Umbilical cord (tissue), 2 donors: ENCODE data around the gene RPS21. TPM values are rescaled to one million over a fixed set of nuclear protein-coding genes. Genes with fewer than 3 reads are reported as not detected.

Experiments
- DNase-seq: peaks from one replicate; pipeline ENCODE4 v3.0.0-alpha.2; 2015; ENCODE audit warnings: low spot score
- total RNA-seq: library from RNA; depleted of rRNA; stranded (reverse); fragments of >200 nt; gene quantifications from one replicate; pipeline ENCODE4 v1.2.3, GENCODE V29; 2014; ENCODE audit warnings: low replicate concordance; ENCODE audit not compliant: insufficient read depth

Gene RPS21
- total RNA-seq, 1 donor from 2014 or later: 549 TPM

DNA sequence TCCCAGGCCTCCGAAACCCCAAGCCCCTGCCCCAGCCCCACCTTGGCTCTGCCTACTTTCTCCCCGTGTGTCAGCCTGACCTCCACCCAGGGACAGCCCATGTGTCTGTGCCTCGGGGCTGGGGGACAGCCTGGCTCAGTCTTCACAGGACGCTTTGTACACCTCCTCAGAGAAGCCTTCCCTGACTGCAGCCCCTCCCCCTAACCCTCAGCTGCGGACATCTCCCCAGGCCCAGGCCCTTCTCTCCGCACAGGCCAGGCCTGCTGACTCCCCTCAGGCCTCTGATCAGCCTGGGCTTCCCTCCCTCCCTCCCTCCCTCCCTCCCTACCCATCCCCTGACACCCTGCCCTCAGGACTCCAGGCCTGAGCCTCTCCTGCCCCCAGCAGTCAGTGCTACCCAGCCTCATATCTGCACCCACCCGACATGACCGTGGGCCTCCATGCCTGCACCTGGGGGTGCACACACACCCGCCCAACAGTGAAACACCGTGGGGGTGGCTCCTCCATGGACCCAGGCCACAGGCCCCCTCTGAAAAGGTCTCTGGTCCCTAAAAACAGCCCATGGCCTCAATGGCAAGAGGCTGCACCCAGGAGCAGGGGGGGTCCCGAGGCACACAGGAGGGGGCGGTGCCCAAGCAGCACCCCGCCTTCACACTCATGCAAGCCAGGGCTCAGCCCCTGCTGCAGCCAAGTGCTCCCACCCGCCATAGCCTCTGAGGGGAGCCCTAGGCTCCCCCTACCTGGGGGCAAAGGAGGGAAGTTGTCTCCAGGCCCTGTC lies 32.7 kb upstream of the RPS21 start:
- DNase-seq: no peak

DNA sequence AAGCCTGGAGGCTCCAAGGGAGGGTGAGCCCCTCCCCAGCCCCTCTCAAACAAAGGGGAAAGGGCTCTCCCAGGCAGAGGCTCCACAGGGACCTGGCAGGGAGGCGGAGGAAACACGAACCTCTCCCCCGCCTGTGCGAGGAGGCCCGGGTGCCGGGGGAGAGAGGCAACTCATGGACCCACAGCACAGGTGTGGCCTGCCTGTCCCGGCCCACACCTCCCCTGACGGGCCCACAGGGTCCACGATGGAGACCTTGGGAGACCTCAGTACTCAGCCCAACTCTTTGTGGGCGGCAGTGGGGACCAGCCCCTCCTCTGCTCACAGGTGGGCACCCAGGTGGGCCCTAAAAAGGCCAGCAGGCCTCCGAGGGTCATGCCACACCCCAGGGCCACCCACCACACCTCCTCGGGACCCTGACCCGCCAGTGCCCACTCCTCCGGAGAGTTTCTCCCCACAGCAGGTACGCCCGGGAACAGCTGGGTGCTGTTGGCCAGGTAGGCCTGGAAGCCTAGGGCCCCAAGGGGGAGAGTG lies 32.0 kb upstream of the RPS21 start:
- no peak for DNase-seq

DNA sequence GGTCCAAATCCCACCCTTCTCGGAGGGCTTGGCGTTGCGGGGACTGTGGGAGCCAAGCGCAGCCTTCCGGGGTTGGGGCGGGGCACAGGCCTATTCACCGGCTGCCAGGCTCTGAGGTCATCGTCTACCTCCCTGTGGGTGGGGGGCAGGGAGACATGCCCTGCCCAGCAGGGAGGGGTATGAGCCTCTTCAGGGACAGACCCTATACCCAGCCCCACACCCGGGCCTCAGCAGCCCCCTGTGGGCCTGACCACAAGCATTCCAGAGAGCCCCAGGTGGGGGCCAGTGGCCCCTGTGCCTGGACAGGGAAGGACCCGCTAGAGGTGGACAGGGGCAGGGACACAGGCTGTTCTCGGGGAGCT lies 31.4 kb upstream of the RPS21 start:
- no peak for DNase-seq

DNA sequence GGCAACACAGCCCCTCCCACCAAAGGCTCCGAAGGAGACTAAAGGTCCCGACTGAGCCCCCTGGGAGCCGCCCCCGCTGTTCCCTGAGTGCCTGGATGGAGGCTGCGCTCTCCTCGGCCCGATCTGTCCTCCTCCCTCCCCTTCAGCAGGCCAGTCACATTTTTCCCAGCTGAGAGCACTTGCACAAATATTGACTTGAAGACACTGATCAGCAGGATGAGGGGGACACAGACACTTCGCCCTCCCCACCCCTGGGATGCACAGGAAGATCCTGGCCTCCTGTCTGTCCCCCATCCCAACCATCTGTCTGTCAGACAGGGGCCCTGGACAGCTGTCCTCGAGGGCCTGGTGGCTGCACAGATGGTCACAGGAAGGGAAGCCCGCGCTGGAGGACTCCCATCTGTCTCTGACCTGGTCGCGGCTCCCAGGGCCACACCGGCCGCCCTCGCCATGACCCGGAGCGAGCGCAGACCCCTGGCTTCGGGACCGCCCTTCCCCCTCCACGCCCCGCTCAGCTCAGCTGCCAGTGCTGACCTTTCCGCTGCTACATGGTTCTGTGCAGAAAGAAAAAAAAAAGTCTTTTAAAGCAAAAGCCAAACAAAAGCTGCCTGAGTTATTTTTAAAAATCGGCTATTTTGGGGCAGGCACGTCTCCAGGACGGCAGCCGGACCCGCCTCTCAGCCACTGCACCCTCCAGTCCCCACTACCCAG lies 30.9 kb upstream of the RPS21 start:
- peak; percentile 60 for DNase-seq

DNA sequence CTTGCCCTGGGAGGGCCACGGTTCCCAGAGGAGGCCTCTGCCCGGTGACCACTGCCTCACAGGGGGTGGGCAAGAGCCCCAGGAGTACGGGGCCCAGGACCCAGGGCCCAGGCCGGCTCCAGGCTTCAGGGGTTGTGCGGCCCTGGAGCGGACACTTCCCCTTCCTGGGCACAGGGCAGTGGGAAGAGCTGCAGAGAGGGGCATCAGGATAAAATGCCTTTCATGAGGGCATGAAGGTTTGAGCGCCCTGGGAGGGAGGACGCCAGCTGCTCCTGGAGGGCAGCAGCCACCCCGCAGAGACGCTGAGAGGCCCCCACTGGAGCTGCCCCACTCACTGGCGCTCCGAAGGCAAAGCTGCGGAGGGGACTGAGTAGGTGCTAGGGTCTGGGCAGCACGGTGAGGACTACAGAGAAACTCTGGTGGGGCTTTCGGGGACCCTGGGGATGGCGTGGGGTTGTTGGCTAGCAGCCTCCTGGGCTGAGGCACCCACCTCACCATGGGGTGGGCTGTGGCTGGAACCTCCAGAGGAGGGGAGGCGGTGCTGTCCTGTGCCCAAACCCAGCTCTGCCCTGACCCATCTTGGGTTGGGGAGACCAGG lies 30.2 kb upstream of the RPS21 start:
- DNase-seq: no peak

DNA sequence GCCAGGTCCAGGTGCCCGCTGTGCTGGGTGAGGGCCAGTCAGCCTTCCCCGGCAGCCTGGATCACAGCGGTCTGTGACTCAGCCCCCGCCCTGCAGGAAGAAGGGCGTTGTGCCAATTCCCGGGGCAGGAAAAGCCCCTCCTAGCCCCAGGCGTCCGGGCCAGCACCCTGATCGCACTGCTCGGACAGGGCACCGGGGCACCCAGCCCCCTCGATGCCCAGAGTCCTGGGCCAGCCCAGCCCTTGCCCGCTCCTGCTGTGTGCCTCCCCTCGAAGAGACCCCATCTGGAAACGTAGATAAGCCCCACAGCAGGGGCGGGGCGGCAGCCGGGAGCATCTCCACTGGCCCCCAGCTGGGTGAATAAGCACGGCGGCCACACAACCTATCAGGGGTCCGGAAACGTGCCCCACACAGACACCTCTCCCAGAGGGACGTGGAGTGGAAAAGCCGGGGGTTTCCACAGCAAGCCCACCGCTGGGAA lies 29.7 kb upstream of the RPS21 start:
- peak; percentile 55 for DNase-seq

DNA sequence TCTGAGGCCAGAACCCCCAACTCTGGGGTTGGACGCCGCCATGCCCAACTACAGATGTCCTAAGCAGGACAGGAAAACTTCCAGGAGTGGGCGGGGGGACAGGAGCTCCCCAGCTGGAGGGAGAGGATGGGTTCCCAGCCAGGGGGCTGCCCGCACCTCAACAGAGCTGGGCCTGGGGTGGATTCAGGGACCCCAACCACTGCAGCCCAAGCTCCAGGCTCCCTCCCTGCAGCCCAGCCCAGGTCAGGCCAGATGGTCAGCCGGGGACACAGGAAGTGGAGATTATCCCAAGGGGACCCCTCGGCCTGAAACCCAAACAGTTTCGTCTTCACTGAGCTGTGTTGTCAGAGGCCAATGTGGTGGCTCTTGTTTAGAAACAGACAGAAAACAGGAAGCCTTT lies 29.2 kb upstream of the RPS21 start:
- peak; percentile 3 for DNase-seq

DNA sequence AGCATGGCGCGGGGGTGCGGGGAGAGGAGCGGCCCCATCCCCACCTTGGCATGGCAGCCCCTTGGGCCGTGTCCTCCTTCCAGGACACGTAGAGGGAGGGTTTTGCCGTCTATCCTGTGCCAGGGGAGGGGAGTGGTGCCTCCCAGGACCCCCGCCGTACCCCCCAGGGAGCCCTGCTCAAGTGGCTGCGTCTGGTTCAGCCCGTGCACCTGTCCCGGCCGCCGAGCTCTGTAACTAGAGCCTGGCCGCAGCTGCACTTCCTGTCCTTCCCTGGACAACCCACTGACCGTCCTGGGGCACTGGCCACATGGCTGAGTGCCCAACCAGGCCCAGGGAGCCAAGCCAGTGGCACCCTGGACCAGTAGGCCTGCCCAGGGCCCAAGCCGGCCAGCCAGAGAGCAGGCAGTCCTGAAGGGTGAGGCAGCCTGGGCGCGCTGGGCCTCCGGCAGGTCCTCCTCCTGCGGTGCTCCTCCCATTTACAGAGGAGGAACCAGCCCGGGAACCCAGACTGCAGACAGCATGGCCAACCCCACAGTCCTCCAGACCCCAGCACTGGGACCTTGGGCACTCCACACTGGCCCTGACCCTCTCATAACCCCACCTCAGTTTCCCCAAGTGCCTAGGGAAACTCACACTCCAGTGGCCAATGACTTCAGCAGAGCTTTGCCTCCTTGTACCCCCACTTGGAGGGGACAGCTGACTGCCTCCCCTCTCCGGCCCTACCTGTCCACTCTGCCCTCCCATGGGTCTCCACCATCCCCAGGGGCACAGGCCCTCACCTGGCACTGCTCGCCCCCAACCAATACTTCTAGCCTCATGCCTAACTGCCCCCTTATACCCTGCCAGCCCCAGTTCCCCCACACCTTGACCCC lies 28.5 kb upstream of the RPS21 start:
- peak; percentile 1 for DNase-seq

DNA sequence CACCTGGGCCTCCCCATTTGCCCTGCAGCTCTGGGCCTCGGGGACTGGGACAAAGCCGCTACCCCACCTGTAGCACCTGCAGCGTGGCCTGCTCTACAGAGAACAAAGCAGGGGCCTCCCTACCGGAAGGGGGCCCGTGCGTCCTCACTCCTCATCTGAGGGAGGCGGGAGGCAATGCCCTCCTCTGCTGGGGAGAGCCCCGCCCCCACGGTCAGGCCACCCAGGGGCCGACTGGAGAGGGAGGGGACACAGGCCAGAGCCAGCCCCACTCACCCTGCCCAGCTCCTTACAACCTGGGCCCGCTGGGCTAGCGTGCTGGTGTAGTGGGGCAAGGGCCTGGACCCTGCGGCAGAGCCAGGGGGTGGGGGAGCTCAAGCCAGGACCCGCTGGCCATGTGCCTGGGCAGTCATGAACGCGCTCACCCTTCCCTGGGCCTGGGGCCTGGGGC lies 27.8 kb upstream of the RPS21 start:
- peak; percentile 16 for DNase-seq

DNA sequence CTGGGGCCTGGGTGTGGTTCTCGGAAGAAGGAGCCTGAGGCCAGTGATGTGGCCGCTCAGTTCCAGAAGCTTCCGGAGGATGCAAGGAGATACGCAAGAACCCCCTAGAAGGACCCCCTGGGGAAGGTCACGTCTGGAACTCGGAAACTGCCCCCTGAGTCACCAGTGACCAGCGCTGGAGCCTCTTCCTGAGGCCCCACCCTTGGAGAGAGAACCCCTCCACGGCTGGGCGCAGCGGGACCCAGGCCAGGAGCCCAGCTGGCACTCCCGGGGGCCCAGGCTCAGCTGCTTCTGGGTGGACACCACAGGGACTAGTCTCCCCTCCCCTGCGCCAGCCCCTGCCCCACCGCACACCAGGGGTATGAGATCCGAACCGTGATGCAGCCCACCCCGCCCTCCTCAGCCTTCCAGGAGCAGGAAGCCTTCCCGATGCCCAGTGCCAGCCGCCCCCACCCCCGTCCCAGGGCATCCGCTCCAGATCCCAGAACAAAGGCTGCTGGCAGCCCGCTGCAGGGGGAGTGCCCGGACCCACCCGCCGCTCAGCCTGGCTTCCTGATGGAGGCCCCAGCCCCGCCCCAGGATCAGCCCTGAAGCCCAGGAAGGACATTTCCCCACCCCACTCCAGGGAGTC lies 27.3 kb upstream of the RPS21 start:
- peak; percentile 20 for DNase-seq

DNA sequence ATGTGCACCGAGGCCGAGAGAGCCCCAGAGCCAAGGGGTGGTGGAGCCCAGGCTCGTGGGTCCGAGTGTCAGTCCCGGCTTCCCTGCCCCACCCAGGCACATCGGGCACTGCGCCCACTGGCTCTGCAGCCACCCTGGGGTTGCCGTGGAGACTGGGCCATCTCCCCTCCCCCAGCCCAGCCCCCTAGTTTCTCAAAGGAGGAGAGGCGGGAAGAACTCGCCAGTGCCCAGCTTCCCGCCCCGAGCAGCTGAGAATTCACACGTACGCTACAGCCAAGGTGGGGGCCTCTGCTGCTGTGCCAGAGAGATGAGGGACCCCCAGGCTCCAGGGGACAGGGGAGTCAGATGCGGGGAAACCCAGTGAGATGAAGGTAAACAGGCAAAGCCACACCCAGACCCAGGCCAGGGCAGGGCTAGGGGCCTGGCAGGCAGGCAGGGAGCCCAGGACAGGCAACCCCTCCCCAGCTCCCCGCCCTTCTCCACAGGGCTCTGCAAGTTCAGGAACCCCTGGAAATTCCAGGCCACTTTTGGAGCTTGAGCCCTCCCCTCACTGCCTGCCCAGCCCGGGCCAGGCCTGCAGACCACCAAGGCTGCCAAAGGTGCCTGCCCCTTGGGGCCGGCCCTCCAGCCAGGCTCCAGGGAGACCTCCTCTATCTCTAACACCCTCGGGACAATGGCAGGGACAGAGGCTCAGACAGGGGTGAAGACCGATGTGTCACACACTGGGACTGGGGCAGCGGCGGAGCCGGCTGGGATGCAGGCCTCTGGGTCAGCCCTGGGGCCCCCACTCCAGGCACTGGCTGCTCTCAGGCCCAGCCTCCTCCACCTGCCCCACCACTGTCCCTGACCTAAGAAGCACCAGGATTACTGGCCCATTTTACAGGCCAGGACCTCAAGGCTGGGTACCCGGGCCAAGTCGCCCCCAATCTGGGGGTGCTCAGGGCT lies 25.8 kb upstream of the RPS21 start:
- DNase-seq: no peak

DNA sequence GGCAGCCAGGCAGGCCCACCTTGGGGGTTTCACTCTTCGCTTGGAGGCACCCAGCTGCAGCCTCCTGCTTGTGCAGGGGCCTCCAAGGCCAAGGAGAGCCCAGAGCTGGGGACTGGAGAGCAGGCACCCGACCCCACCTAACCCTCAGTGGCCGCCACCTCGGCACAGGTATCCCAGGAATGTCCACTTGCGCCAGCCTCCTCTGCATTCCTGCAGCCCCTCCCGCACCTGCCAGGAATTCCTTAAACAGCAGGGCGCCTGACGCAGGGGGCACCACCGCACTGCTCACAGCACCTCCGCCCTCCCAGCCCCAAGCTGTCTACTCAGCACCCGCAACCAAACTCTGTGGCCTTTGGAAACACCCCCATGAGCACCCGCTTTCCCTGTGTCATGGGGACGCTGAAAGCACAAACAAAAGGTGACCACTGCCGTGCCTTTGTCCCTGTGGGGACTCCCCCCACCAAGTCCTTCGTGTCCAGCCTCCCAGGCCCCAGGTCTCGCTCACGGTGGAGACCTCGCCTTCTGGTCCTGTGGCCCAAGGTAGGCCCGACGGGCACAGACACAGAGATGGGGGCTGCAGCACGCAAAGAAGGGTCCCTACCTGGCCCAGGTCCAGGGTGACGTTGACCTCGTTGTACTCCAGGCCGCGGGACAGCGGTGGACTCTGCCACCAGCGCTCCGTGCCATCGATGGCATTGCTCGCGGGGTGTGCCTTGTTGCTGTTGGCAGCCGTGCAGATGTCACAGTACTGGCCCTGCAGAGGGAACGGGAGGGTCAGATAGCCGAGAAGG lies 24.9 kb upstream of the RPS21 start:
- no peak for DNase-seq

DNA sequence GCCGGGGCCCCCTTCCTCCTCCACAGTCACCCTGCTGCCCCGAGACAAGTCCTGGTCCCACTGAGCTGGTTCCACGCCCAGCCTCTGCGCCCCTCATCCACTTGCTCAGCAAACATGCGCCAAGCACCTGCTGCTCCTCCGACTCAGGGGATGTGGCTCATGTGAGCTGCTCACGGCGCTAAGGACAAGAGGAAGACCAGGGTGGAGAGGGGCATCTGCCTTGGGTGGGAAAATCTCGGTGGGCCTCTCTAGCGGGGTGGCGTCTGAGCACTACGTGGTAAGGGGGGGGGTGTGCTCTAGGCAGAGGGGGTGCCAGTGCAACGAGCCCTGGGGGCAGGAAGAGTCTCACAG lies 24.3 kb upstream of the RPS21 start:
- no peak for DNase-seq

DNA sequence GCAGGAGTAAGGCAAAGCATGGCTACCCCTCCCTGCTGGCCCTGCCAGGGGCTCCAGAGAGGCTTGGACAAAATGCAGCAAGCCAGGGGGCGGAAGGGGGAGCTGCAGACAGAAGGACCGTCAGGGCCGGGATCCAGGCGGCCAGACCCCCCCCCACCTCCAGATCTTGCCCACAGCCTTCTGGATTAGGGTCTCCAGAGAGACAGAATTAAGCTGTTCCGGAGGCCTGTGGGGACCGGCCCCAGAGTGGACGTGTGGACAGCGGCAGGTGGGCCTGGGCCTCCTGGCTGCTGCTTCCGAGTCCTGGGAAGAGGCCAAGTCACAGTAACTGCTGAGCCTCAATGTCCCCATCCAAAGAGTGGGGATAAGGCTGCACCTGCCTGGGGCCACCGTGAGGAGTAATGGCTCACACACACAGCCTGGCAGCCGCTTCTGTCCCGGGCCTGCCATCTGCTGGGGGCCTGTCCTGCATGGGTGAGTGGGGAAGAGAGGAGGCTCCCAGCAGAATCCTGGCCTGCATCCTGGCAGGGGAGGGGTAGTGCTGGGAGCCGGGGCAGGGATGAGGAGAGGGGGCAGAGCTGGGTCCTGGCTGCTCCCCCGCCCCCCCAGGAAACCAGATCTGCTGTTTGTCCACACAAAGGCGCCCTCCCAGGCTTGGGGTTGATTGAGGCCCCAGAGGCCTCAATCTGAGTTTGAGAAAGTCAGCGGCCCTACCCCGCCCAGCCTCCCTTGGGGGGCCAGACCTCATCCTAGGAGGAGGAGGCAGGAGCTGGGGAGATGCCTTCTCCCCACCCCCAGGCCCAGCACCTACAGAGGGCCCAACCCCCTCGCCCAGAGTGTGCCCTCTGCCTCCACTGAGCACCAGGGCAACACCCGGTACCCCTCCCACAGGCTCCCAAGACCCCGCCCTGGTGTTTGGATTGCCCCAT lies 23.6 kb upstream of the RPS21 start:
- DNase-seq: no peak

DNA sequence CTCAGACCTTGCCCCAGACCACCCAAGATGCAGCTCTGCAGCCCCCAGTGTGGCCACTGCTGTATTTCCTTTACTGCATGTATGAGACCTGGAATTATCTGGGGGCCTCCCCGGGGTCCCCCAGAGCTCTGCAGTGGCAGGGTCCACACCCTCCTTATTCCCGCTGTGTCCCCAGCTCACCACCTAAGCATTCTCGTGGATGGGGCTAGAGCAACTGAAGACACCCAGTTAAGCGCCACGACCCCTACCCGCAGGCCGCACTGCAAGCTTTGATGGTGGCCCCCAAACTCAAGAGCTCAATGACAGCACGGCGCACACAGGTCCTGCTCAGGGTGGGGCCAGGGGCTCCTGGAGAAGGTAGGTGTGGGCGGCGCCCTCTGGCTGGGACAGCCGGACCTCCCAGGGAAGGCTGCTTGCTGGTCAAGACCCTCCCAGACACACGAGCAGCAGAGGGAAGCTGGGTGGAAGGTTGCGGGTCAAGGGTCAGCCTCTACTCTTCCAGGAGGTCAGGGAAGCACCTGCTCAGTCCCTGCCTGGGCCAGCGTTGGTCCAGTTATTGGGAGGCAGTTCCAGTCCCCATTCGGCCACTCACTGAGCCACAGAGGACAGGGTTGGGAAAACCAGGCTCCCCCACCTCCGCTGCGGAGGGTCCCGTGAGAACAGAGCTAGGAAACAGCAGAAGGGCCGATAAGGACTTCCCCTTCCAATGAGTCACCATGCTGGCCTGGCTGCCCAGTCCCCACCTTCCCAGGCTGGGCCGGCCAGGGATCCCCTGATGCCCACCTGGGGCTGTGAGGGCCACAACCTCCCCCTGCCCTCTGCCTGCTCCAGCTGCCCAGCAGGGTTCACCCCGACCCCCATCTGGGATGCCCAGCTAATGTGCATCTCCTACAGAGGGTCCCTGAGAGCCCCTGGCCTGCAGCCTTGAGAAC lies 22.7 kb upstream of the RPS21 start:
- no peak for DNase-seq

DNA sequence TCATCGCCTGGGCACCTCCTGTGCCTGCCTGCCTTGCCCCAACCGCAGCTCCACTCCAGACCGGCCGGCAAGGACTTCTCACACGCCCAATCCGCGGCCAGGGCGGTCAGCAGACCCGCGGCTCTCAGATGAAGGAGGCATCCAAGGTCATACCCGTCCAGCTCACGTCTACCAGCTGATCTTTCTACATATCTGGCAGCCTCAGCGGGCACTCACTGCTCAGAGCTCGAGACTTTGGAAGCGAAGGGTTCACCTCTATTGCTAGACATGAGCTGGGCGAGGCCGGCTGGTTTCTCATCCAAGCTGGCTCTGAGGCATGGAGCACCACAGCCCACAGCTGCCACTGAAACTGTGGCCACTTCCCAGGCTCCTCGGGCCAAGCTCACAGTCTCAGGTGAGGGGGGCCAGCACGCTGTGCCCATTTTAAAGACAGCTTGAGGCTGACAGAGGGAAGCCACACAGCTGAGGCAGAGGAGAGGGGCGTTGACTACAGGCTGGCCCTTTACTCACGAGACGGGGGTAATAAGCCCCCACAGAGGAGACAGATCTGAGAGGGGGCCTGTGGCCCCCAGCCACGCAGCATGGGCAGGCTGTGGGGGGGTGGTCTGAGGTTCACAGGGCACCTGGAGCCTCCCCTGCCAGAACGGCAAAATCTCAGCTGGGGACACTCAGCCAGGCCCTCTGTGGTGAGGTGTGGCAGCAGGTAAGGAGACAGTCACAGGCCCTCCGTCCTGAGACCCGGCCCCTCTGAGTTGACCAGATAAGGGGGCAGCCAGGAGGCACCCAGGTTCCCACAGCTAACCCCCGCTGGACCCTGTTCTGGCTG lies 21.8 kb upstream of the RPS21 start:
- DNase-seq: no peak
